ENCODE measurements around the gene FRAS1.
"Not testable (repeated sequence)": the region's sequence is repeated elsewhere in the genome, so short reads cannot be mapped to it uniquely, and the experiment has no call there.

Gene FRAS1

GRCh38 chr4:78174891-78175290, 117.8 kb downstream of the FRAS1 start:
- Mint-ChIP-seq H3K4me3 (no peak overlapping the region), H3K36me3 (ENCODE audit: low read depth) (no peaks in the 10 kb centered on the region), H3K4me1 (peaks cover 26% of the 10 kb centered on the region), H3K9me3 (no peaks in the 10 kb centered on the region), H3K27me3 (ENCODE audit: low read depth) (no peaks in the 10 kb centered on the region), H3K27ac (peak overlapping the region in 1 of 3 experiments; percentile 66)
- TF ChIP-seq, protein P1, sequence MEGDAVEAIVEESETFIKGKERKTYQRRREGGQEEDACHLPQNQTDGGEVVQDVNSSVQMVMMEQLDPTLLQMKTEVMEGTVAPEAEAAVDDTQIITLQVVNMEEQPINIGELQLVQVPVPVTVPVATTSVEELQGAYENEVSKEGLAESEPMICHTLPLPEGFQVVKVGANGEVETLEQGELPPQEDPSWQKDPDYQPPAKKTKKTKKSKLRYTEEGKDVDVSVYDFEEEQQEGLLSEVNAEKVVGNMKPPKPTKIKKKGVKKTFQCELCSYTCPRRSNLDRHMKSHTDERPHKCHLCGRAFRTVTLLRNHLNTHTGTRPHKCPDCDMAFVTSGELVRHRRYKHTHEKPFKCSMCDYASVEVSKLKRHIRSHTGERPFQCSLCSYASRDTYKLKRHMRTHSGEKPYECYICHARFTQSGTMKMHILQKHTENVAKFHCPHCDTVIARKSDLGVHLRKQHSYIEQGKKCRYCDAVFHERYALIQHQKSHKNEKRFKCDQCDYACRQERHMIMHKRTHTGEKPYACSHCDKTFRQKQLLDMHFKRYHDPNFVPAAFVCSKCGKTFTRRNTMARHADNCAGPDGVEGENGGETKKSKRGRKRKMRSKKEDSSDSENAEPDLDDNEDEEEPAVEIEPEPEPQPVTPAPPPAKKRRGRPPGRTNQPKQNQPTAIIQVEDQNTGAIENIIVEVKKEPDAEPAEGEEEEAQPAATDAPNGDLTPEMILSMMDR (IDR thresholded peaks at IDR 0.05; ENCODE audit: unreplicated experiment in 3 of 3), result no peak

DNA sequence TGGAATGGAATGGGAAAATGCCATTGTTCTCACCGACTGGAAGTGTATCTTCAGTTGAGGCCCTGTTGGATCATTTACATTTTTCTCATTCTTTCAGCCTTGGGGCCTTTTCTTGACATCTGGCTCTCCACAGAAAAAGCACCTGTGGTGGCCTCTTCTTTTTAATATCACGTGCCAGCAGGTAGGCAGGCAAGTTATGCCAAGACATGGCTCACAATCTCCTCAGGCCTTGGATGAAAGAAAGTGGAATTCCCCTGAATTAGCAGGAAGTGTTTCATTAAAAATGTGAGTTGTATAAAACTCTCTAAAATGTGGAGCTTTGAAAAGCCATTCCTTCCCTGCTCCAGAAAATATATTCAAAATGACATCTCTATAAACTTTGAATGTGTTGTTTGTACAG, 122.1 kb downstream of the FRAS1 start:
- Mint-ChIP-seq H3K36me3 (ENCODE audit: low read depth) (peaks cover 14% of the 10 kb centered on the region), H3K9me3 (no peaks in the 10 kb centered on the region), H3K27ac (peak overlapping the region; percentile 7 to 51 (median 43)), H3K27me3 (ENCODE audit: low read depth) (no peaks in the 10 kb centered on the region), H3K4me1 (peaks cover 20% of the 10 kb centered on the region), H3K4me3 (no peak overlapping the region)
- TF ChIP-seq, protein P1 (IDR thresholded peaks at IDR 0.05; ENCODE audit: unreplicated experiment in 3 of 3), result no peak

DNA sequence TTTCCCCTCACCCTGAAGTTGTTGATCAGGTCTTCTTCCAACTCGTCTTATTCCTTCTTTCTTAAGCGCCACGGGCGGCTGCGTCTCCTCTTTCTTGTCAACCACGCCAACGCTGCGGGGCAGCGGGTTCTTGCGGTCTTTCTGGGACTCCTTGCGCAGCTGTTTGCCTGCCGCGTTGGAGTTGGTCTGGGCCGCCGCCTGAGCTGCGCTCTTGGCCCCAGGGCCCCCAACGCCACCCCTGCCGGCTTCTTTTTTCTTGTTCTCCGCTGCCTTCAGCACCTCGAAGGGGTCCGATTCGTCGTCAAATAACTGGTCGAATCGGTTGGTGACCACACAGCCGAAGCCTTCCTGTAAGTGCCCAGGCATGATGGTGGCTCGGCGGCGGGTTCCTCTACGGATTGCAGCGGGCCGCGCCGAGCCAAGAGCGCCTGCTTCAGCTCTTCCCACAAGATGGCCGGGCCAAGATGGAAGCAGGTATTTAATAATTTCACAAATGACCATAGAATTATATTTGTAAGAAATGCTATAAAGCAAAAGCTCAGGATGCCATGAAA, 124.6 kb downstream of the FRAS1 start:
- H3K4me1 Mint-ChIP-seq, result peaks cover 21% of the 10 kb centered on the region
- not testable (repeated sequence) for H3K9me3 Mint-ChIP-seq; H3K27me3 Mint-ChIP-seq (ENCODE audit: low read depth); H3K4me3 Mint-ChIP-seq; H3K27ac Mint-ChIP-seq
- peaks cover 14% of the 10 kb centered on the region for H3K36me3 Mint-ChIP-seq (ENCODE audit: low read depth)

GRCh38 chr4:78184584-78184983, 127.5 kb downstream of the FRAS1 start:
- Mint-ChIP-seq H3K4me3 (no peak overlapping the region), H3K4me1 (peaks cover 25% of the 10 kb centered on the region), H3K27me3 (ENCODE audit: low read depth) (no peaks in the 10 kb centered on the region), H3K9me3 (no peaks in the 10 kb centered on the region), H3K27ac (no peak overlapping the region), H3K36me3 (ENCODE audit: low read depth) (peaks cover 17% of the 10 kb centered on the region)
- TF ChIP-seq, protein P1 (IDR thresholded peaks at IDR 0.05; ENCODE audit: unreplicated experiment in 3 of 3), result no peak

DNA sequence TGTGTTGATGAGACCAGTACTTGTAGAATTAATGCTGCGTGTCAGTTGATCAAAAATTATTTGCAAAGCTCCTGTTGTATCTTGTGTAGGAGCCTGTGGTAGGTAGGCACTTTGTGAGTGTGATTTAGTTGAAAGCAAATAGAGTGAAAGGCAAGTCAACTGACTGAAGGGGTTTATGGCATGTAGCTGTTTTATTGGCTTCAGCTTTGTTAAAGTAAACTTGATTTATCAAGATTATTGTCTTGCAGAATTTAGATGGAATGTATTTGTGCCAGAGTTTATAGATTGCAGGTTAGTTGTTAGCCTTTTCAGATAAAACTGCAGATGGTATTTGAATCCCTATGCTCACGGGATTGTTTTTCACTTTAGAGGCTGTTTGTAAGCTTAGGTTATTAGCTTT, 128.0 kb downstream of the FRAS1 start:
- H3K27ac Mint-ChIP-seq, result peak overlapping the region; percentile 25 to 56 (median 31)
- peaks cover 22% of the 10 kb centered on the region for H3K36me3 Mint-ChIP-seq (ENCODE audit: low read depth)
- H3K4me3 Mint-ChIP-seq, result no peak overlapping the region
- H3K9me3 Mint-ChIP-seq, result no peaks in the 10 kb centered on the region
- H3K27me3 Mint-ChIP-seq (ENCODE audit: low read depth), result no peaks in the 10 kb centered on the region
- H3K4me1 Mint-ChIP-seq, result peaks cover 31% of the 10 kb centered on the region
- TF ChIP-seq, protein P1 (IDR thresholded peaks at IDR 0.05; ENCODE audit: unreplicated experiment in 3 of 3), result no peak

- H3K27ac Mint-ChIP-seq, result peak overlapping the region; percentile 14 to 56 (median 32)
- H3K9me3 Mint-ChIP-seq, result no peaks in the 10 kb centered on the region
Measured at GRCh38 chr4:78186597-78187543, 129.7 kb downstream of the FRAS1 start.

More at GRCh38 chr4:78186597-78187543, 129.7 kb downstream of the FRAS1 start:
- H3K4me3 Mint-ChIP-seq, result no peak overlapping the region
- peaks cover 21% of the 10 kb centered on the region for H3K36me3 Mint-ChIP-seq (ENCODE audit: low read depth)
- no peaks in the 10 kb centered on the region for H3K27me3 Mint-ChIP-seq (ENCODE audit: low read depth)
- TF ChIP-seq, protein P1 (IDR thresholded peaks at IDR 0.05; ENCODE audit: unreplicated experiment in 3 of 3), result no peak
- H3K4me1 Mint-ChIP-seq, result peaks cover 31% of the 10 kb centered on the region

Data from nephron (organoid).